Measurements from ENCODE around the gene NACC1.

GRCh38 chr19:13109361-13110098, 8.5 kb upstream of the NACC1 start:
- TF ChIP-seq CTCF (tag by site-specific recombination; IDR thresholded peaks at IDR 0.05), result no peak
- no peak for TF ChIP-seq ZBTB49 (tag by site-specific recombination; IDR thresholded peaks at IDR 0.05; ENCODE audit: low read depth)
- no peak for TF ChIP-seq ZBTB20 (tag by site-specific recombination; IDR thresholded peaks at IDR 0.05)
- TF ChIP-seq ZNF785 (tag by site-specific recombination; IDR thresholded peaks at IDR 0.05), result no peak
- TF ChIP-seq KLF10 (tag by site-specific recombination; IDR thresholded peaks at IDR 0.05), result no peak
- no peak for TF ChIP-seq ZNF302 (tag by site-specific recombination; IDR thresholded peaks at IDR 0.05; ENCODE audit: low read depth)
